K562 (cell line): ENCODE results near the gene MAGEA4. TPM values are rescaled to one million over a fixed set of nuclear protein-coding genes. Genes with fewer than 3 reads are reported as not detected.

Source experiments
- ARID3A ChIP-seq: IDR thresholded peaks from 2 replicates; pipeline ENCODE4 v1.6.1; 2012; ENCODE audit warnings: low read depth, low read length, improper control_type of control experiment, borderline replicate concordance
- ATF3 ChIP-seq, 2 experiments: fragments of 450-650 bp in 1 of 2; sonication (generic) in 1 of 2; formaldehyde crosslinking in 1 of 2; IDR thresholded peaks in 1 of 2; conservative IDR thresholded peaks in 1 of 2; 2 replicates each; pipeline versions ENCODE4 v1.6.1 to v1.8.1; 2016 to 2023; ENCODE audit warnings: mild to moderate bottlenecking in 2 of 2, moderate library complexity in 2 of 2, inconsistent platforms in 1 of 2, missing genetic modification reagents in 1 of 2
- CBX1 ChIP-seq: sonication (generic); IDR thresholded peaks from 2 replicates; pipeline ENCODE4 v1.6.1; 2016; ENCODE audit warnings: antibody characterized with exemption, low read depth, mild to moderate bottlenecking
- CTBP1 ChIP-seq: fragments of 450-650 bp; IDR thresholded peaks from 2 replicates; pipeline ENCODE4 v1.6.1; 2016; ENCODE audit warnings: borderline replicate concordance
- HINFP ChIP-seq: fragments of 450-650 bp; conservative IDR thresholded peaks from 2 replicates; pipeline ENCODE4 v1.6.1; 2016; ENCODE audit warnings: missing genetic modification characterization, low read depth, mild to moderate bottlenecking, control low read depth, missing compliant biosample characterization
- MLX ChIP-seq, 2 experiments: fragments of 450-650 bp in 1 of 2; sonication (generic) in 1 of 2; formaldehyde crosslinking; conservative IDR thresholded peaks; 2 replicates each; pipeline versions ENCODE4 v1.4.0 to v1.8.1; 2020 to 2022; ENCODE audit warnings: mild to moderate bottlenecking in 1 of 2, missing genetic modification reagents in 1 of 2
- PHB2 ChIP-seq: fragments of 450-650 bp; IDR thresholded peaks from 2 replicates; pipeline ENCODE4 v1.6.1; 2017; ENCODE audit warnings: low read depth
- PRDM10 ChIP-seq: fragments of 450-650 bp; IDR thresholded peaks from 2 replicates; pipeline ENCODE4 v1.6.1; 2018; ENCODE audit not compliant: partially characterized antibody
- SMAD4 ChIP-seq: fragments of 250-450 bp; sonication (Bioruptor Pico); conservative IDR thresholded peaks from 2 replicates; pipeline ENCODE4 v1.8.0; 2021; ENCODE audit warnings: inconsistent platforms, mild to moderate bottlenecking, moderate library complexity
- TARDBP ChIP-seq: fragments of 450-650 bp; IDR thresholded peaks from 2 replicates; pipeline ENCODE4 v1.6.1; 2016
- USF1 ChIP-seq: sonication (generic); formaldehyde crosslinking; IDR thresholded peaks from 2 replicates; pipeline ENCODE4 v1.9.0; 2022; ENCODE audit warnings: mild to moderate bottlenecking, missing genetic modification reagents
- ZBTB43 ChIP-seq: sonication (generic); formaldehyde crosslinking; IDR thresholded peaks from 2 replicates; pipeline ENCODE4 v1.8.0; 2023; ENCODE audit warnings: mild to moderate bottlenecking, missing genetic modification reagents
- ZEB2 ChIP-seq: fragments of 450-650 bp; IDR thresholded peaks from 2 replicates; pipeline ENCODE4 v1.6.1; 2016
- ZNF263 ChIP-seq: sonication (generic); formaldehyde crosslinking; IDR thresholded peaks from 2 replicates; pipeline ENCODE4 v1.8.0; 2022; ENCODE audit warnings: mild to moderate bottlenecking, missing genetic modification reagents, borderline replicate concordance
- ZNF75A ChIP-seq: fragments of 450-650 bp; formaldehyde crosslinking; IDR thresholded peaks from 2 replicates; pipeline ENCODE4 v1.4.0; 2020; ENCODE audit warnings: mild to moderate bottlenecking
- polyA plus RNA-seq, 8 experiments: library from polyadenylated mRNA; depleted of rRNA in 4 of 8; stranded (reverse) in 5 of 8; unstranded in 3 of 8; fragments of >200 nt; fragmentation: Nextera tagmentation in 2 of 8; fragmentation: Illumina TruSeq in 1 of 8; extraction: Ambion mirVana in 2 of 8; extraction: Trizol in 1 of 8; gene quantifications; 2 replicates each; pipeline versions ENCODE4 v1.2.1 to v1.2.3, GENCODE V29; 2011 to 2014; ENCODE audit warnings: inconsistent platforms in 1 of 8, missing spikeins in 1 of 8
- total RNA-seq, 7 experiments: library from RNA; depleted of rRNA in 6 of 7; stranded (reverse); fragments of >200 nt in 6 of 7; fragmentation: Illumina TruSeq in 2 of 7; extraction: Trizol in 2 of 7; gene quantifications; 2 replicates each; pipeline versions ENCODE4 v1.2.1 to v1.2.3, GENCODE V29; 2011 to 2021; ENCODE audit warnings: low replicate concordance in 1 of 7

Gene MAGEA4
- total and polyA plus RNA-seq, 9 of the 15 experiments (the other 6 are each of a cell fraction or from before 2014, with no cell fraction given) = 0.42 to 1.9 (median 0.69) TPM

- TF ChIP-seq HINFP (tag) (no peak), ZEB2 (peak; percentile 25; the same call in 1 of the 2 replicates), ARID3A (no peak), TARDBP (no peak), CTBP1 (0 out of 2 replicates have a peak, but pooled peaks have one; percentile 59), ZNF75A (CRISPR knock-in tag) (no peak), MLX (CRISPR knock-in tag; conservative IDR thresholded peaks at IDR 0.05) (no peak), SMAD4 (CRISPR knock-in tag) (peak; percentile 62; the same call in 1 of the 2 replicates), CBX1 (no peak), ZNF263 (CRISPR knock-in tag) (no peak), PRDM10 (no peak), ATF3 (IDR thresholded peaks at IDR 0.05) (peak; percentile 99), ATF3 (CRISPR knock-in tag; conservative IDR thresholded peaks at IDR 0.05) (no peak), PHB2 (no peak), ZBTB43 (CRISPR knock-in tag) (no peak), USF1 (CRISPR knock-in tag) (no peak)
Observed at GRCh38 chrX:151896734-151897474, 15.8 kb upstream of the MAGEA4 start (continued).
